K562 (cell line): ENCODE results near the gene ZNHIT1. TPM values are rescaled to one million over a fixed set of nuclear protein-coding genes. Genes with fewer than 3 reads are reported as not detected.
A peak's percentile ranks its signal among the peaks of the same experiment; 100 is the strongest.

Source experiments
- ARID2 ChIP-seq: fragments of 450-650 bp; IDR thresholded peaks from 2 replicates; pipeline ENCODE4 v1.6.1; 2017; ENCODE audit warnings: antibody characterized with exemption, mild to moderate bottlenecking
- CBX1 ChIP-seq: sonication (generic); IDR thresholded peaks from 2 replicates; pipeline ENCODE4 v1.6.1; 2016; ENCODE audit warnings: antibody characterized with exemption, low read depth, mild to moderate bottlenecking
- FOXP1 ChIP-seq: sonication (generic); formaldehyde crosslinking; IDR thresholded peaks from 2 replicates; pipeline ENCODE4 v1.8.0; 2022; ENCODE audit warnings: mild to moderate bottlenecking, missing genetic modification reagents
- GATA2 ChIP-seq: sonication (generic); formaldehyde crosslinking; IDR thresholded peaks from 2 replicates; pipeline ENCODE4 v1.4.0; 2020; ENCODE audit warnings: mild to moderate bottlenecking, missing genetic modification reagents
- HDAC3 ChIP-seq: fragments of 450-650 bp; IDR thresholded peaks from 2 replicates; pipeline ENCODE4 v1.6.1; 2018; ENCODE audit warnings: borderline replicate concordance, mild to moderate bottlenecking, moderate library complexity; ENCODE audit not compliant: partially characterized antibody
- HNRNPL ChIP-seq: fragments of 200-400 bp; formaldehyde crosslinking; IDR thresholded peaks from 2 replicates; pipeline ENCODE4 v1.6.1; 2017; ENCODE audit warnings: low read depth, mild to moderate bottlenecking, low read length
- L3MBTL2 ChIP-seq: fragments of 450-650 bp; IDR thresholded peaks from 2 replicates; pipeline ENCODE4 v1.6.1; 2016; ENCODE audit warnings: mild to moderate bottlenecking, moderate library complexity
- RERE ChIP-seq: sonication (generic); formaldehyde crosslinking; IDR thresholded peaks from 2 replicates; pipeline ENCODE4 v1.8.0; 2023; ENCODE audit warnings: missing genetic modification reagents, mild to moderate bottlenecking, borderline replicate concordance
- SMAD3 ChIP-seq: fragments of 450-650 bp; formaldehyde crosslinking; conservative IDR thresholded peaks from 2 replicates; pipeline ENCODE4 v1.4.0; 2020; ENCODE audit warnings: mild to moderate bottlenecking
- SMARCC2 ChIP-seq: fragments of 450-650 bp; IDR thresholded peaks from 2 replicates; pipeline ENCODE4 v1.6.1; 2017; ENCODE audit warnings: antibody characterized with exemption, moderate library complexity, mild to moderate bottlenecking, low read depth
- TAF9B ChIP-seq: fragments of 450-650 bp; IDR thresholded peaks from 2 replicates; pipeline ENCODE4 v1.6.1; 2018; ENCODE audit warnings: mild to moderate bottlenecking; ENCODE audit not compliant: partially characterized antibody
- ZMIZ1 ChIP-seq, 2 experiments: fragments of 150-350 bp in 1 of 2; IDR thresholded peaks; 2 replicates each; pipeline ENCODE4 v1.6.1; 2012 to 2016; ENCODE audit warnings: low read depth in 2 of 2, low read length in 2 of 2, mild to moderate bottlenecking in 1 of 2, moderate library complexity in 1 of 2
- ZNF184 ChIP-seq: sonication (generic); formaldehyde crosslinking; IDR thresholded peaks from 2 replicates; pipeline ENCODE4 v1.5.0; 2020; ENCODE audit warnings: missing genetic modification reagents
- ZNF263 ChIP-seq: sonication (generic); formaldehyde crosslinking; IDR thresholded peaks from 2 replicates; pipeline ENCODE4 v1.8.0; 2022; ENCODE audit warnings: mild to moderate bottlenecking, missing genetic modification reagents, borderline replicate concordance
- ZNF282 ChIP-seq: sonication (generic); formaldehyde crosslinking; IDR thresholded peaks from 2 replicates; pipeline ENCODE4 v1.8.1; 2023; ENCODE audit warnings: missing genetic modification reagents
- ZNF699 ChIP-seq: fragments of 250-450 bp; sonication (Bioruptor Pico); IDR thresholded peaks from 2 replicates; pipeline ENCODE4 v1.8.0; 2021; ENCODE audit warnings: mild to moderate bottlenecking, moderate library complexity; ENCODE audit not compliant: insufficient replicate concordance
- ZNF740 ChIP-seq, 3 experiments: fragments of 200-800 bp in 1 of 3; sonication (Bioruptor generic) in 1 of 3; sonication (generic) in 1 of 3; formaldehyde crosslinking in 1 of 3; IDR thresholded peaks; 2 replicates each; pipeline versions ENCODE4 v1.6.1 to v1.8.0; 2016 to 2022; ENCODE audit warnings: mild to moderate bottlenecking in 2 of 3, missing compliant biosample characterization in 2 of 3, missing genetic modification characterization in 2 of 3, missing genetic modification reagents in 1 of 3
- ZNF780A ChIP-seq: fragments of 250-450 bp; sonication (Bioruptor Pico); IDR thresholded peaks from 2 replicates; pipeline ENCODE4 v1.5.0; 2021; ENCODE audit warnings: mild to moderate bottlenecking
- polyA plus RNA-seq, 8 experiments: library from polyadenylated mRNA; depleted of rRNA in 4 of 8; stranded (reverse) in 5 of 8; unstranded in 3 of 8; fragments of >200 nt; fragmentation: Nextera tagmentation in 2 of 8; fragmentation: Illumina TruSeq in 1 of 8; extraction: Ambion mirVana in 2 of 8; extraction: Trizol in 1 of 8; gene quantifications; 2 replicates each; pipeline versions ENCODE4 v1.2.1 to v1.2.3, GENCODE V29; 2011 to 2014; ENCODE audit warnings: inconsistent platforms in 1 of 8, missing spikeins in 1 of 8
- total RNA-seq, 7 experiments: library from RNA; depleted of rRNA in 6 of 7; stranded (reverse); fragments of >200 nt in 6 of 7; fragmentation: Illumina TruSeq in 2 of 7; extraction: Trizol in 2 of 7; gene quantifications; 2 replicates each; pipeline versions ENCODE4 v1.2.1 to v1.2.3, GENCODE V29; 2011 to 2021; ENCODE audit warnings: low replicate concordance in 1 of 7

ZNHIT1 gene
- total and polyA plus RNA-seq, 9 of the 15 experiments (the other 6 are each of a cell fraction or from before 2014, with no cell fraction given), result 6.4 to 162 (median 70.1) TPM

- TF ChIP-seq ZNF740 (CRISPR knock-in tag; IDR thresholded peaks at IDR 0.05), result no peak
- TF ChIP-seq ZNF740 (tag; IDR thresholded peaks at IDR 0.05), result no peak
- TF ChIP-seq HNRNPL, result no peak
- no peak for TF ChIP-seq ZNF780A (CRISPR knock-in tag)
- TF ChIP-seq GATA2, result no peak
- TF ChIP-seq RERE (CRISPR knock-in tag), result no peak
- TF ChIP-seq ZMIZ1 (IDR thresholded peaks at IDR 0.05; ENCODE audit: low read depth in 2 of 2, low read length in 2 of 2), result no peak
- no peak for TF ChIP-seq FOXP1 (CRISPR knock-in tag)
- TF ChIP-seq ZNF184, result no peak
- no peak for TF ChIP-seq SMAD3 (CRISPR knock-in tag)
- peak; percentile 70; the same call in 1 of the 2 replicates for TF ChIP-seq SMARCC2
- peak; percentile 99 for TF ChIP-seq ZNF263 (CRISPR knock-in tag)
- TF ChIP-seq TAF9B, result peak; percentile 67
- TF ChIP-seq HDAC3, result no peak
- no peak for TF ChIP-seq ZNF282 (CRISPR knock-in tag)
- peak; percentile 80; the same call in 1 of the 2 replicates for TF ChIP-seq L3MBTL2
- peak; percentile 45; the same call in 1 of the 2 replicates for TF ChIP-seq ARID2
- TF ChIP-seq ZNF699 (CRISPR knock-in tag), result no peak
- no peak for TF ChIP-seq CBX1
Measured at GRCh38 chr7:101251871-101252659, 34.1 kb downstream of the ZNHIT1 start (continued).
